A673 (cell line): Measurements from ENCODE around the gene TEDDM1. TPM values are rescaled to one million over a fixed set of nuclear protein-coding genes. Genes with fewer than 3 reads are reported as not detected.

Experiments
- BruUV-seq: library from RNA; stranded (reverse); fragments of 400-500 nt; replicated peaks from 2 replicates; lab custom pipeline; 2021; lab: Mats Ljungman, UMichigan
- CTCF ChIA-PET: fragments of 300-600 bp; sonication (Branson Sonifier 250); formaldehyde crosslinking; loops from one replicate; lab custom pipeline; 2022; ENCODE audit warnings: antibody characterized with exemption; lab: Charles Lee
- POLR2A ChIA-PET: fragments of 300-600 bp; sonication (Branson Sonifier 250); formaldehyde crosslinking; loops from one replicate; lab custom pipeline; 2022; ENCODE audit warnings: antibody characterized with exemption; ENCODE audit not compliant: low non-redundant PET; lab: Charles Lee
- DNase-seq: peaks from one replicate; pipeline ENCODE4 v3.0.0-alpha.2; 2015; ENCODE audit warnings: low spot score
- H3K27ac ChIP-seq: fragments of 200-600 bp; sonication (generic); 2 replicates; pipeline ENCODE4 v1.5.1; 2016; ENCODE audit warnings: mixed run types, low read depth, mild to moderate bottlenecking, mixed read lengths, antibody characterized with exemption, low read length; ENCODE audit not compliant: poor library complexity, severe bottlenecking
- H3K27me3 ChIP-seq: fragments of 200-600 bp; sonication (generic); replicated peaks from 2 replicates; pipeline ENCODE4 v1.6.1; 2017; ENCODE audit warnings: mixed run types, low read depth, mild to moderate bottlenecking, mixed read lengths, antibody characterized with exemption, low read length; ENCODE audit not compliant: insufficient read depth, poor library complexity
- H3K36me3 ChIP-seq: fragments of 200-600 bp; sonication (generic); 2 replicates; pipeline ENCODE4 v1.6.1; 2016; ENCODE audit warnings: mixed run types, mild to moderate bottlenecking, mixed read lengths, antibody characterized with exemption, low read length; ENCODE audit not compliant: insufficient read depth, poor library complexity, severe bottlenecking
- H3K4me1 ChIP-seq: fragments of 200-600 bp; sonication (generic); 2 replicates; pipeline ENCODE4 v1.6.1; 2017; ENCODE audit warnings: mixed run types, mild to moderate bottlenecking, mixed read lengths, antibody characterized with exemption, low read length; ENCODE audit not compliant: insufficient read depth, poor library complexity, severe bottlenecking
- H3K4me3 ChIP-seq: fragments of 200-600 bp; sonication (generic); 2 replicates; pipeline ENCODE4 v1.5.1; 2016; ENCODE audit warnings: low read depth, mixed run types, mild to moderate bottlenecking, mixed read lengths, low read length; ENCODE audit not compliant: poor library complexity, severe bottlenecking
- H3K9me3 ChIP-seq: fragments of 200-600 bp; sonication (generic); 2 replicates; pipeline ENCODE4 v1.6.1; 2016; ENCODE audit warnings: mixed run types, low read depth, mild to moderate bottlenecking, mixed read lengths, antibody characterized with exemption, low read length; ENCODE audit not compliant: poor library complexity, severe bottlenecking
- CTCF ChIP-seq: fragments of 300-800, 200-600 bp; sonication (generic); conservative IDR thresholded peaks from 2 replicates; pipeline ENCODE4 v1.5.1; 2017; ENCODE audit warnings: low read depth, mild to moderate bottlenecking, antibody characterized with exemption, low read length, moderate library complexity, mixed read lengths
- EZH2 ChIP-seq: fragments of 200-600 bp; sonication (generic); IDR thresholded peaks from 2 replicates; pipeline ENCODE4 v1.6.1; 2017; ENCODE audit warnings: borderline replicate concordance, low read depth, mild to moderate bottlenecking, mixed read lengths, antibody characterized with exemption, low read length; ENCODE audit not compliant: poor library complexity, severe bottlenecking
- intact Hi-C: fragments of 100-400 bp; cut with micrococcal nuclease; formaldehyde crosslinking; loops from one replicate; pipeline ENCODE4 v1.10.0; 2022; ENCODE audit not compliant: unreplicated experiment
- total RNA-seq: library from RNA; stranded (reverse); gene quantifications from 2 replicates; pipeline ENCODE4 v1.2.3, GENCODE V29; 2021

The TEDDM1 gene
- total RNA-seq, 1 experiment from 2014 or later = not detected

- no peak overlapping the region for H3K4me3 ChIP-seq
- intact Hi-C loops = no loop called here
- no peaks in the 10 kb centered on the region for H3K36me3 ChIP-seq
- H3K27me3 ChIP-seq = peaks cover 25% of the 10 kb centered on the region
- POLR2A ChIA-PET = no interaction called here
- no peak for DNase-seq
- no peak overlapping the region for H3K27ac ChIP-seq
- TF ChIP-seq CTCF (no peak), EZH2 (no peak)
- BruUV-seq = no TSS peak
- H3K4me1 ChIP-seq = no peaks in the 10 kb centered on the region
- H3K9me3 ChIP-seq = no peaks in the 10 kb centered on the region
- CTCF ChIA-PET = no interaction called here
These were observed 31.6 kb downstream of the TEDDM1 start for GRCh38 chr1:182368903-182369302.

GRCh38 chr1:182368358-182368757 is 32.1 kb downstream of the TEDDM1 start:
- TF ChIP-seq CTCF (no peak), EZH2 (no peak)
- Histone ChIP-seq H3K27ac (no peak overlapping the region), H3K27me3 (peaks cover 26% of the 10 kb centered on the region), H3K9me3 (no peaks in the 10 kb centered on the region), H3K4me3 (no peak overlapping the region), H3K4me1 (no peaks in the 10 kb centered on the region), H3K36me3 (no peaks in the 10 kb centered on the region)
- ChIA-PET CTCF (no interaction called here), POLR2A (no interaction called here)
- BruUV-seq = no TSS peak
- no peak for DNase-seq
- intact Hi-C loops = no loop called here

GRCh38 chr1:182367926-182368325 is 32.5 kb downstream of the TEDDM1 start:
- POLR2A ChIA-PET = interaction anchor here (0.6 kb wide), 1 partner anchor 13 kb away, joined by 3 read pairs; no protein-coding TSS in a partner anchor
- no peak for DNase-seq
- Histone ChIP-seq H3K4me3 (no peak overlapping the region), H3K9me3 (no peaks in the 10 kb centered on the region), H3K27ac (no peak overlapping the region), H3K36me3 (no peaks in the 10 kb centered on the region), H3K4me1 (no peaks in the 10 kb centered on the region), H3K27me3 (peaks cover 30% of the 10 kb centered on the region)
- no TSS peak for BruUV-seq
- CTCF ChIA-PET = no interaction called here
- TF ChIP-seq EZH2 (no peak), CTCF (no peak)
- intact Hi-C loops = no loop called here
